Upper lobe of left lung (tissue), 4 donors: Measurements from ENCODE around the gene SAE1.

Experiments used
- CTCF ChIP-seq, 6 experiments: fragments of 450-650 bp in 4 of 6; fragments of 200-600 bp in 2 of 6; sonication (generic) in 2 of 6; IDR thresholded peaks; one replicate each; pipeline ENCODE4 v1.5.1; 2016 to 2019; ENCODE audit warnings: antibody characterized with exemption in 6 of 6
- POLR2A ChIP-seq, 4 donors: fragments of 450-650 bp; IDR thresholded peaks; one replicate each; pipeline ENCODE4 v1.5.1; 2016 to 2017; ENCODE audit warnings: antibody characterized with exemption in 4 of 4, mild to moderate bottlenecking in 2 of 4

- TF ChIP-seq CTCF (IDR thresholded peaks at IDR 0.05) = no peak
- TF ChIP-seq POLR2A (IDR thresholded peaks at IDR 0.05) = peak in 2 of 4 donors; percentile 13 to 29
Measured at GRCh38 chr19:47190167-47190727, 59.6 kb downstream of the SAE1 start.
